Raji (cell line): ENCODE measurements around the gene NAA35.

ENCODE experiments used
- POLR2A ChIP-seq: IDR thresholded peaks from 2 replicates; pipeline ENCODE4 v1.6.1; 2011; ENCODE audit warnings: low read depth, low read length, control low read depth; ENCODE audit not compliant: insufficient read depth

Gene NAA35

GRCh38 chr9:85987236-85987635 is 46.3 kb downstream of the NAA35 start:
- no peak for TF ChIP-seq POLR2A

- no peak for TF ChIP-seq POLR2A
These were observed 53.2 kb downstream of the NAA35 start for GRCh38 chr9:85994191-85994590.

GRCh38 chr9:85995097-85995496 is 54.2 kb downstream of the NAA35 start:
- no peak for TF ChIP-seq POLR2A

- no peak for TF ChIP-seq POLR2A
These were observed 54.7 kb downstream of the NAA35 start for GRCh38 chr9:85995599-85995998.

GRCh38 chr9:86005253-86005775 is 64.4 kb downstream of the NAA35 start:
- TF ChIP-seq POLR2A = no peak

GRCh38 chr9:86009133-86009532 is 68.2 kb downstream of the NAA35 start:
- no peak for TF ChIP-seq POLR2A

GRCh38 chr9:86020731-86021130 is 79.8 kb downstream of the NAA35 start:
- TF ChIP-seq POLR2A = no peak

- TF ChIP-seq POLR2A = no peak
These were observed 80.2 kb downstream of the NAA35 start for GRCh38 chr9:86021166-86021565.

GRCh38 chr9:86022687-86023266 is 81.8 kb downstream of the NAA35 start:
- TF ChIP-seq POLR2A = no peak

- TF ChIP-seq POLR2A = no peak
These were observed 86.8 kb downstream of the NAA35 start for GRCh38 chr9:86027767-86028166.

- TF ChIP-seq POLR2A = no peak
These were observed 94.2 kb downstream of the NAA35 start for GRCh38 chr9:86034863-86035734.

GRCh38 chr9:86035827-86036440 is 95.0 kb downstream of the NAA35 start:
- TF ChIP-seq POLR2A = no peak

- TF ChIP-seq POLR2A = no peak
These were observed 95.6 kb downstream of the NAA35 start for GRCh38 chr9:86036555-86036954.

- no peak for TF ChIP-seq POLR2A
These were observed 99.3 kb downstream of the NAA35 start for GRCh38 chr9:86039991-86040860.

- no peak for TF ChIP-seq POLR2A
These were observed 99.9 kb downstream of the NAA35 start for GRCh38 chr9:86040861-86041155.
